SU-DHL-6 (cell line): Measurements from ENCODE around the gene PRDX2.

Experiments
- H2AFZ ChIP-seq: fragments of 200-600 bp; sonication (generic); 2 replicates; pipeline ENCODE4 v1.6.1; 2014; ENCODE audit warnings: low read depth, mild to moderate bottlenecking, moderate library complexity, mixed read lengths, antibody characterized with exemption, low read length; ENCODE audit not compliant: severe bottlenecking
- H3F3A ChIP-seq: fragments of 200-600 bp; shearing (Covaris generic); 2 replicates; pipeline ENCODE4 v1.6.0; 2016; ENCODE audit warnings: antibody characterized with exemption, mild to moderate bottlenecking; ENCODE audit not compliant: insufficient read depth
- H3K27ac ChIP-seq: fragments of 200-600 bp; sonication (generic); 2 replicates; pipeline ENCODE4 v1.5.1; 2016; ENCODE audit warnings: low read depth, mild to moderate bottlenecking, low read length, moderate library complexity, mixed read lengths
- H3K27me3 ChIP-seq: fragments of 200-600 bp; sonication (generic), shearing (Covaris generic); 2 replicates; pipeline ENCODE4 v1.6.0; 2014; ENCODE audit warnings: mild to moderate bottlenecking, low read length
- H3K36me3 ChIP-seq: fragments of 200-600 bp; sonication (generic); 2 replicates; pipeline ENCODE4 v1.6.1; 2014; ENCODE audit warnings: mild to moderate bottlenecking, low read length, mixed read lengths
- H3K4me2 ChIP-seq: fragments of 300-600, 200-600 bp; shearing (Covaris generic), sonication (generic); 2 replicates; pipeline ENCODE4 v1.6.0; 2014; ENCODE audit warnings: low read length, low read depth, mild to moderate bottlenecking; ENCODE audit not compliant: poor library complexity, severe bottlenecking
- H3K4me3 ChIP-seq: fragments of 200-600 bp; sonication (generic); 2 replicates; pipeline ENCODE4 v1.5.1; 2014; ENCODE audit warnings: antibody characterized with exemption, low read length, mild to moderate bottlenecking, mixed read lengths; ENCODE audit not compliant: insufficient read depth, poor library complexity, severe bottlenecking
- H3K79me2 ChIP-seq: fragments of 200-600 bp; sonication (generic); 2 replicates; pipeline ENCODE4 v1.6.1; 2014; ENCODE audit warnings: mild to moderate bottlenecking, low read length, moderate library complexity; ENCODE audit not compliant: insufficient read depth
- H3K9ac ChIP-seq: fragments of 200-600 bp; sonication (generic); 2 replicates; pipeline ENCODE4 v1.7.0; 2014; ENCODE audit warnings: mild to moderate bottlenecking, low read length
- H3K9me2 ChIP-seq: fragments of 200-600 bp; sonication (generic); replicated peaks from 2 replicates; pipeline ENCODE4 v1.6.1; 2014; ENCODE audit warnings: low read length; ENCODE audit not compliant: insufficient read depth
- H3K9me3 ChIP-seq: fragments of 200-600 bp; sonication (generic); 2 replicates; pipeline ENCODE4 v1.6.1; 2014; ENCODE audit warnings: low read length, mixed read lengths; ENCODE audit not compliant: insufficient read depth
- H4K20me1 ChIP-seq: fragments of 200-600 bp; sonication (generic); 2 replicates; pipeline ENCODE4 v1.6.1; 2014; ENCODE audit warnings: low read depth, mild to moderate bottlenecking, antibody characterized with exemption, low read length, moderate library complexity, mixed read lengths
- EZH2phosphoT487 ChIP-seq: fragments of 200-600 bp; sonication (generic), shearing (Covaris generic); conservative IDR thresholded peaks from 2 replicates; pipeline ENCODE4 v1.6.1; 2018; ENCODE audit warnings: mild to moderate bottlenecking, antibody characterized with exemption, low read length, moderate library complexity, mixed read lengths
- TF ChIP-seq, protein P1 (sequence below): fragments of 200-600 bp; sonication (generic); IDR thresholded peaks from one replicate; pipeline ENCODE4 v1.5.1; 2017; ENCODE audit warnings: antibody characterized with exemption, mild to moderate bottlenecking, low read length, moderate library complexity; ENCODE audit not compliant: insufficient read depth, poor library complexity, severe bottlenecking

The PRDX2 gene

DNA sequence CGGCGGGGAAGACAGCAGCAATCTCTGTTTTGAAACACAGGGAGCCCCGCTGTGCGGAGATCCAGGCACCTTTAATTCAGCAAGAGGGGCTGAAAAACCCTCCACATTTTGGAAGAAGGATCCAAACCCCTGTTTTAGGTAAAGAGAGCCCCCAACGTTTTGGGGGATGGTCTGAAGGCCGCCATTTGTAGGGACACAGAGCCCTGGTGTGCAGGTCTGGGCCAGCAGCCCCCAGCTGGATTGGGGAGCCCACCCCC is 22.8 kb downstream of the PRDX2 start:
- TF ChIP-seq, protein P1, sequence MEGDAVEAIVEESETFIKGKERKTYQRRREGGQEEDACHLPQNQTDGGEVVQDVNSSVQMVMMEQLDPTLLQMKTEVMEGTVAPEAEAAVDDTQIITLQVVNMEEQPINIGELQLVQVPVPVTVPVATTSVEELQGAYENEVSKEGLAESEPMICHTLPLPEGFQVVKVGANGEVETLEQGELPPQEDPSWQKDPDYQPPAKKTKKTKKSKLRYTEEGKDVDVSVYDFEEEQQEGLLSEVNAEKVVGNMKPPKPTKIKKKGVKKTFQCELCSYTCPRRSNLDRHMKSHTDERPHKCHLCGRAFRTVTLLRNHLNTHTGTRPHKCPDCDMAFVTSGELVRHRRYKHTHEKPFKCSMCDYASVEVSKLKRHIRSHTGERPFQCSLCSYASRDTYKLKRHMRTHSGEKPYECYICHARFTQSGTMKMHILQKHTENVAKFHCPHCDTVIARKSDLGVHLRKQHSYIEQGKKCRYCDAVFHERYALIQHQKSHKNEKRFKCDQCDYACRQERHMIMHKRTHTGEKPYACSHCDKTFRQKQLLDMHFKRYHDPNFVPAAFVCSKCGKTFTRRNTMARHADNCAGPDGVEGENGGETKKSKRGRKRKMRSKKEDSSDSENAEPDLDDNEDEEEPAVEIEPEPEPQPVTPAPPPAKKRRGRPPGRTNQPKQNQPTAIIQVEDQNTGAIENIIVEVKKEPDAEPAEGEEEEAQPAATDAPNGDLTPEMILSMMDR = no peak
- TF ChIP-seq EZH2phosphoT487 = no peak
- Histone ChIP-seq H2AFZ (no peak overlapping the region), H3K9ac (no peak overlapping the region), H3K4me3 (no peak overlapping the region), H3K9me3 (no peaks in the 10 kb centered on the region), H3K36me3 (no peaks in the 10 kb centered on the region), H3F3A (no peaks in the 10 kb centered on the region), H3K27ac (no peak overlapping the region), H3K27me3 (no peaks in the 10 kb centered on the region), H3K79me2 (no peaks in the 10 kb centered on the region), H3K9me2 (no peaks in the 10 kb centered on the region), H3K4me2 (no peak overlapping the region), H4K20me1 (no peaks in the 10 kb centered on the region)

DNA sequence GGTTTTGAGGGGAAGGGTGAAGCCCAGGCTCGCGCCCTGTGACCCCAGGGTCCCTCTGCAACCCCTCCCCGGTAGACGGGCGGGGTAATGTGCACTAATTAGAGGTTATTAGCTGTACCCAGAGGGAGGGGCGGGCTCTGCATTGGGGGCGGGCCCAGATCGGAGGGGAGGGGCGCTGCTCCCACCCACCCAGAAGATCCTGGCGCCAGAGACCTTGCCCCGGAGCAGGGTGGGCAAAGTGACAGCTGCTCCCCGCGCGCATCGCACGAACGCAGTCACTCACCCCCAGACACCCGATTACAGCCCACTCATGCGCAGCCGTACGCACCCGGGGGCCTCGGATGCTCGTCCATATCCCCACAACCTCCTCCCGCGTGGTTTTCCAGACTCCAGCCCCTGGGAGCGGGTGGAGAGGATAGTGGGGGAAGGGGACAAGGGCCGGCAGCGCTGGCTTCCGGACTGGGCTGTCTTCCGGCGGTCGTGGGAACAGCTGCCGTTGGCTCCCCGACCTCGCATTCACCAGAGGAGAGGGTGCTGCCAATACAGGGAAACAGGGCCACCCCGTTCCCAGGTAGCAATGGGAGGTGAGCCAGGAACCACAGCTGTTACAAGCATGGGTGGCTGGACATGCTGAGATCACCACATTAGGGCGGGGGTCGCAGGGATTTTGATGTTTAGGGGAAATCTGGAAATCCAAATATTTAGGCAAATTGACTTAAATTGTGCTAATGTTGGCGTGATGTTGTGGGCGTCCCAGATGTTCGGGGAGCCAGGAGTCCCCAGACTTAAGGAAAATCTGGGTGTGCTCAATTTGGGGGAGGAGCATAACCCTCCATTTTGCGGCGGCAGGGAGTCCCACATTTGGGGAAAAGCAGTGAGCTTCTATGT is 23.3 kb downstream of the PRDX2 start:
- Histone ChIP-seq H3K9ac (peak overlapping the region; percentile 39; the same call in 1 of the 2 replicates), H3F3A (no peaks in the 10 kb centered on the region), H2AFZ (peak overlapping the region; percentile 70), H4K20me1 (no peaks in the 10 kb centered on the region), H3K27me3 (no peaks in the 10 kb centered on the region), H3K9me2 (no peaks in the 10 kb centered on the region), H3K4me3 (peak overlapping the region; percentile 9), H3K36me3 (no peaks in the 10 kb centered on the region), H3K4me2 (peak overlapping the region; percentile 53), H3K9me3 (no peaks in the 10 kb centered on the region), H3K79me2 (no peaks in the 10 kb centered on the region), H3K27ac (no peak overlapping the region)
- TF ChIP-seq, protein P1 = no peak
- no peak for TF ChIP-seq EZH2phosphoT487

DNA sequence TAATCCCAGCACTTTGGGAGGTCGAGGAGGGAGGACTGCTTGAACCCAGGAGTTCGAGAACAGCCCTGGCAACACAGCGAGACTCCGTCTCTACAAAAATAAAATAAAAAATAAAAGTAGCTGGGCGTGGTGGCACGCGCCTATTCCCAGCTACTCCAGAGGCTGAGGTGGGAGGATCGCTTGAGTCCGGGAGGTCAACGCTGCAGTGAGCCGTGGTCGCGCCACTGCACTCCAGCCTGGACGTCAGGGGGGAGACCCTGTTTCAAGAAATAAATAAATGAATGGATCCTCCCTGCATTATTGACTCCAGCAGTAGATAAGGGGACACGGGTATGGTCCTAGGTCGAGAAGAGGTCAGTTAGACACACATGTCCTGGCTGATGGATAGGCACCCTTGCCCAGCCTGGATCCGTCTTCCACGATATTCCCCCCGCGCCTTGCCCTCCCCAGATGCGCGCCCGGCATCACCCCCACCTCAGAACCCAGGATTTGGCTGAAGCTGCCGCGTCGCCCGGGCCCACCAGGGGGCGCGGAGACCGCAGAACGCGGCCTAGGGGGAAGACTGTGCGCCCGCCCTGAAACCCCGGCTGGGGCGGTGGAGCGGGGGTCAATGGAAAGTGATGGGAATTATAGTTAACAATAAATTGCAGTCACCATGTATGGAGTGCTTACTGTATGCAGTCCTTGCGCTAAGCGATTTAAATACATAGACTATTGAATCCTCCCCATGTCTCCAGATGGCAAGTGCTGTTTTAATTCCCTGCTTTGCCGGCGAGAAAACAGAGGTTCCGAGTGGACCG is 24.2 kb downstream of the PRDX2 start:
- Histone ChIP-seq H3K9ac (peak overlapping the region; percentile 39; the same call in 1 of the 2 replicates), H3K36me3 (no peaks in the 10 kb centered on the region), H3K27ac (no peak overlapping the region), H3K4me3 (peak overlapping the region; percentile 9), H2AFZ (peak overlapping the region; percentile 70), H3K9me2 (no peaks in the 10 kb centered on the region), H3K9me3 (no peaks in the 10 kb centered on the region), H3K4me2 (peak overlapping the region; percentile 53), H3K79me2 (no peaks in the 10 kb centered on the region), H4K20me1 (no peaks in the 10 kb centered on the region), H3K27me3 (no peaks in the 10 kb centered on the region), H3F3A (no peaks in the 10 kb centered on the region)
- TF ChIP-seq EZH2phosphoT487 = no peak
- TF ChIP-seq, protein P1 = peak; percentile 94
